IPS DF 6.9 (cell line): ENCODE results near the gene NME7.
A peak's percentile ranks its signal among the peaks of the same experiment; 100 is the strongest.

Source experiments
- DNase-seq: peaks from one replicate; pipeline ENCODE4 v3.0.0-alpha.2; 2013; ENCODE audit warnings: low read depth, low spot score
- H3K27ac ChIP-seq: one replicate; pipeline ENCODE4 v1.5.1; 2013; ENCODE audit warnings: low read length, control low read depth
- H3K27me3 ChIP-seq: 2 replicates; pipeline ENCODE4 v1.6.1; 2013; ENCODE audit warnings: mild to moderate bottlenecking, low read length; ENCODE audit not compliant: control insufficient read depth, insufficient read depth
- H3K36me3 ChIP-seq: 2 replicates; pipeline ENCODE4 v1.6.1; 2013; ENCODE audit warnings: low read length; ENCODE audit not compliant: control insufficient read depth, insufficient read depth
- H3K4me1 ChIP-seq: 2 replicates; pipeline ENCODE4 v1.6.1; 2013; ENCODE audit warnings: low read length; ENCODE audit not compliant: control insufficient read depth, insufficient read depth
- H3K4me3 ChIP-seq: 2 replicates; pipeline ENCODE4 v1.5.1; 2013; ENCODE audit warnings: mild to moderate bottlenecking, low read length
- H3K9me3 ChIP-seq: 2 replicates; pipeline ENCODE4 v1.6.1; 2013; ENCODE audit warnings: low read length, inconsistent platforms; ENCODE audit not compliant: control insufficient read depth, insufficient read depth
- WGBS: extraction: QIAGEN DNeasy Blood & Tissue Kit; methylation state at CpG from one replicate; pipeline ENCODE4 v1.1.7; 2013; ENCODE audit warnings: mixed read lengths, missing lambda C conversion rate; ENCODE audit not compliant: insufficient read length, insufficient coverage; 5-methylcytosine and 5-hydroxymethylcytosine counted together

Gene NME7

DNA sequence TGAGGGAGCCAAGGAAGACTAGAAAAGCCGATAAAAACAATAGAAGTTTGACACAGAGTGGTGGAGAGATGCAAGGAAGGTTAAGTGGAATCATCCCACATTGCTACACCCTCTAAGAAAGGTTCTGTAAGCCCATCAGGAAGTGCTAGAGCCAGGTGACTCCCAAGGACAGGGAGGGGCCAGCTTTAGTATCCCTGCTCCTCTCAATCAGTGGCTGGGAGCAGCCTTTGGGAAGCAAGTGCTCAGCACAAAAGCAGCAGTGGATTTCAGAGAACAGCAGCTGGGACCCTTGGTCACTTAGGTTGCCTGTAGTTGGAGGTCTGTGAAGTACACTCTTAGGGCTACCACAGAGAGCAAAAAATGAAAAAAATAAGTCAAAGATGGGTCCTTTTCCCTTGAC, 42.5 kb downstream of the NME7 start:
- Histone ChIP-seq H3K4me3 (no peak overlapping the region), H3K9me3 (no peaks in the 10 kb centered on the region), H3K27ac (no peak overlapping the region), H3K27me3 (no peaks in the 10 kb centered on the region), H3K36me3 (no peaks in the 10 kb centered on the region), H3K4me1 (no peaks in the 10 kb centered on the region)
- DNase-seq, result peak; percentile 45
- no CpG with 5 or more reads among the region's 1 CpG for WGBS

DNA sequence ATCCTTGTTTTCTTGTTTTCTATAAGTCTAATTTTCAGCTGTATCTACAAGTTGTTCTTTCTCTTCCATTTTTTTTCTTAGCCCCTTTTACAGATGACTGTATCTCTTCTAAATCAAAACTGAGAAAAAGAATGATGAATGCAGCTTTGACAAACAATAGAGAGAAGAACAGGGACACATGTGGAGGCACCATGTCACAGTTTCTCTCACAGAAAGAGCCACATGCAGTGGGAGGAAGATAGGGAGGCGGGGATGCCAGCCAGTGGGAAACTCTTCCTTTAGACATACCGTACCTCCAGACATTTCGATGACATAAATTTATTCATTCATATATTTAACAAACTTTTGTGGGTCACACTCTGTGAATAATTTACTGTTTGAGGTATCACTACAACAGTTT, 45.5 kb downstream of the NME7 start:
- no peaks in the 10 kb centered on the region for H3K27me3 ChIP-seq
- H3K27ac ChIP-seq, result no peak overlapping the region
- no peak for DNase-seq
- H3K36me3 ChIP-seq, result no peaks in the 10 kb centered on the region
- no CpG with 5 or more reads among the region's 3 CpGs for WGBS
- H3K4me1 ChIP-seq, result no peaks in the 10 kb centered on the region; the same call in 1 of the 2 replicates
- no peaks in the 10 kb centered on the region for H3K9me3 ChIP-seq
- no peak overlapping the region for H3K4me3 ChIP-seq

DNA sequence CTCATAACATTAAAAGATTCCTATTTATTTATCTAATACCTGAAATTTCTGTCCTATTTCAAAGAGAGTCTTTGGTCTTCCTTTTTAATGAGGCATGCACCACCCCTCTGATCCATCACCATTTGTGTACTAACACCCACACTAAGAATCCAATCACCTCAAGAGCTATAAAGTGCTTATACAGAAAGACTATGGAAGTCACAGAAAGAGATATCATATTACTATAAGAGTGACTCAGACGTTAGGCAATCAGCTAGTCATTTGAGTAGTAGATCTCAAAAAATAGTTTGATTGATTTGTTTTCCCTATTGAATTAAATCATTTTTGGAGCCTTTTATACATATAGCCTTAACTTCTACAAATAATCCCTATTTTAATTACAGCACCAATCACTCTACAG, 46.1 kb downstream of the NME7 start:
- H3K9me3 ChIP-seq, result no peaks in the 10 kb centered on the region
- no peaks in the 10 kb centered on the region for H3K36me3 ChIP-seq
- H3K4me3 ChIP-seq, result no peak overlapping the region
- no peaks in the 10 kb centered on the region; the same call in 1 of the 2 replicates for H3K4me1 ChIP-seq
- no peaks in the 10 kb centered on the region for H3K27me3 ChIP-seq
- no peak for DNase-seq
- H3K27ac ChIP-seq, result no peak overlapping the region
- WGBS, result no CpG with 5 or more reads among the region's 1 CpG

DNA sequence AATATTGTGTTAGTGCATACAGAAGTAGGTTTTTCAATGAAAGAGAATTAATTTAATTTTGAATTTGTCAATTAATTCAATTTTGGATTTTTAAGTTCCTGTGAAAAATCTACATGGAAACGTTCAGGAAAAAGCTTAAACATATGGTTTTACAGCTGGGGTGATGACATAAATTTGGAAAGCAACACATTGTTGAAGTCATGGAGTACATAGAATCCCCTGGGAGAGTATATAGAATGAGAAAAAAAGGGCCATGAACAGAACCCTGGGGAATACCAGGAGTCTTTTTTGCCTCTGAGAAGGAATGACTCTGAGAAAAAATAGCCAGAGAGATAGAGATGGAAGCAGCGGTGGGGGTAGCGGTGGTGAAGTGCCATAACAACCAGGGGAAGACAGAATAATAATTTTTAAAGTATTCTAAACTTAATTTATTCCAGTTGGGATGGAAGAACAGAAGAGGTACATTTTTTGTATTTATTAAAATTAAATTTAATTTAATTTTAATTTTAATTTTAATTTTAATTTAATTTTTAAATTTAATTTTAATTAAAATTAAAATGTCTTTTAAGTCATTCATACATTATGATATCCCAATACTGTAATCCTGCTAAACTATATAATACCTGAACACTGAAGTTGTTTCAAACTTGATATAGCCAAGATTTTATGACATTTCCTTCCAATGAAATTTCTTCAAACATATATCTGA, 48.9 kb downstream of the NME7 start:
- no CpG with 5 or more reads among the region's 3 CpGs for WGBS

DNA sequence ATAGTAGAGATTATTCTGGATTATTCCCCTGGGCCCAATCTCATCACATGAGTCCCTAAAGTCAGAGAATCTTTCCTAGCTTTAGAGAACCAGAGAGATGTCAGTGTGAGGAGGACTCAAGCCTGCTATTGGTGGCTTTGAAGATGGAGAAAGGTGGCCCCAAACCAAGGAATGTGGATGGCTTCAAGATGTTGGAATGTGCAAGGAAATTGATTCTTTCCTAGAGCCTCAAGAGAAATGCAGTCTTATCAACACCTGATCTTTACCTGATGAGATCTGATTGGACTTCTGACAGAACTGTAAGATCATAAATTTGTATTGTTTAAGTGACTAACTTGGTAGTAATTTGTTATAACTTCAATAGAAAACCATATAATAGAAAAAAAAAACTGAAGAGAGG, 51.0 kb downstream of the NME7 start:
- H3K4me3 ChIP-seq, result no peak overlapping the region
- no peak for DNase-seq
- H3K36me3 ChIP-seq, result no peaks in the 10 kb centered on the region
- H3K9me3 ChIP-seq, result no peaks in the 10 kb centered on the region
- no peak overlapping the region for H3K27ac ChIP-seq
- H3K4me1 ChIP-seq, result no peaks in the 10 kb centered on the region; the same call in 1 of the 2 replicates
- H3K27me3 ChIP-seq, result no peaks in the 10 kb centered on the region

More for the DNA sequence above, 48.9 kb downstream of the NME7 start:
- no peak for DNase-seq
- Histone ChIP-seq H3K27me3 (no peaks in the 10 kb centered on the region), H3K36me3 (no peaks in the 10 kb centered on the region), H3K4me1 (no peaks in the 10 kb centered on the region; the same call in 1 of the 2 replicates), H3K9me3 (no peaks in the 10 kb centered on the region), H3K27ac (no peak overlapping the region), H3K4me3 (no peak overlapping the region)

DNA sequence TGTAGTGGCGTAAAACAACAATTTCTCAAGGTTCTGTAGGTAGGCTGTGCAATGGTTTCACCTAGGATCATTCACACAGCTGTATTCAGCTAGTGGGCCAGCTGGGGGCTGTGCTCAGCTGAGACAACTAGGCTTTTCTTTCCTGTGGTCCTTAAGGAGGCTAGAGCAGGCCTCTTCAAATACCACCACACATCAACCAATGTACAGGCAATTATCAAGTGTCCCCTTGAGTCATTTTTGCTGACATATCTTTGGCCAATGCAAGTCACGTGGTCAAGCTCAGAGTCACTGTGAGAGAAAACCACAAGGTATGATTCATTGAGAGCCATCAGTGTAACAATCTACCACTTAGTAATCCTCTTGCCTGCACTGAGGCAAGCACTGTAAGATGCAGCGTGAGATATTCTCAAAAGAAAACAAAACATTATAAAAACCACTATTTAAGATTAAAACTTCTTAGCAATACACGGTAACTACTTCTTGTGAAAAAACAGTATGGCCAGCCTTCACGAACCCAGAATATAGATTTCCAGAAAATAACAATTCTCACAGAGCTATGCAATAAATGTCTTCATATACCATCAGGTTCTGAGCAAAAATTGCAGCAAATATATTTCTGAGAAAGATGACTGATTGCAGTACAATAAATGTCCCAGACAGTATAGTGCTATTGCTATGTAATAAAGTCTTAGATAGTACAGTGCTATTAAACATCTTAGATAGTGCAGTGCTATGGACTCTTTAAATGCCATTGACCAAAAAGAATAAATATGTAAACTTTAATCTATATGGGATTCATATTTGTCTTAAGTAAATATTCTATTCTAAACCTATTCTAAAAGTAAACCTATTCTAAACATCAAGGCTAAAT, 55.3 kb downstream of the NME7 start:
- no peaks in the 10 kb centered on the region for H3K27me3 ChIP-seq
- no peaks in the 10 kb centered on the region for H3K9me3 ChIP-seq
- peaks cover 1% of the 10 kb centered on the region; the same call in 1 of the 2 replicates for H3K4me1 ChIP-seq
- H3K27ac ChIP-seq, result no peak overlapping the region
- H3K36me3 ChIP-seq, result no peaks in the 10 kb centered on the region
- H3K4me3 ChIP-seq, result no peak overlapping the region
- no CpG with 5 or more reads among the region's 5 CpGs for WGBS
- DNase-seq, result no peak

DNA sequence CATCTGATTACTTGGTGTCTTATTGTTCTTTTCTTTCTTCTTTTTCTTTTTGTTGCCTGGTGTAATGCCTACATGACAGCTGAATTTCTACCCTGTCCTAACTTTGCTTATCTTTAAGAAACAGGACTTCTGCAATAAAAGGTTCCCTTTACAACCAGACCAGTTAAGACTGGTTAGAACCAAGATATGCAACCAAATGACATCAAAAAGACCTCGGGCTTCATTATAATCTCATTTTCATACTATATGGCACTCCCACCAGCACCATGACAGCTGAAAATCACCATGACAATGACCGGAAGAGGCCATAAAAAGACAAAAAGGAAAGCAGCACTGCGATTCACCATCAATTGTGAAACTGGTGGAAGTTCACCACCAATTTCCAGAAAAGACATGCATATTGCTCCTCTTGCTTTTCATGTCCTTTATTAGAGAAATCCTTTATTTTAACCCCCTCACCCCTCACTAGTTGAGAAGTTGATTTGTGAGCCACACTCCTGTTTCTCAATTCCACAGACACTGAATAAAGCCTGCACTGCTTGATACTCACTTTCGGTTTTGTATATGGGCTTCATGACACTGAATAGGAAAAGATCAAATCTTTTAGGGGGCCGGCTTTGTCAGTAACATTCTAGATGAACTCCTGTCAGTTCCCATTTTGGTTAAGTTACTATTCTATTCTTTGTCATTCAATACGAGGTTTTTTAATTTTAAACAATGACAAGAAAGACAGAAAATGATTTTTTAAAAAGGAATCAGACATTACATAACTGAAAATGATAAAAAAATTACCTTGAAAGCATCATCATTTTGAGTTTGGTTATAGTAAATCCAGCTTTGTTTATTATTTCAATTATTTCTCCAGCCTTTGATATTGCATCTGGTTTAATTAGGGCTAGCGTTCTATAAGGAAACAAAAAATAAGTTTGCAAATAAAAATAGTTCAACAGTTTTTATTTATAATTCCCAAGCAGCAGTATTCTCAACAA, 58.1 kb downstream of the NME7 start:
- no peak overlapping the region for H3K27ac ChIP-seq
- no peaks in the 10 kb centered on the region for H3K36me3 ChIP-seq
- H3K4me3 ChIP-seq, result no peak overlapping the region
- DNase-seq, result no peak
- no peaks in the 10 kb centered on the region for H3K9me3 ChIP-seq
- peaks cover 1% of the 10 kb centered on the region; the same call in 1 of the 2 replicates for H3K4me1 ChIP-seq
- WGBS, result no CpG with 5 or more reads among the region's 7 CpGs
- H3K27me3 ChIP-seq, result no peaks in the 10 kb centered on the region

DNA sequence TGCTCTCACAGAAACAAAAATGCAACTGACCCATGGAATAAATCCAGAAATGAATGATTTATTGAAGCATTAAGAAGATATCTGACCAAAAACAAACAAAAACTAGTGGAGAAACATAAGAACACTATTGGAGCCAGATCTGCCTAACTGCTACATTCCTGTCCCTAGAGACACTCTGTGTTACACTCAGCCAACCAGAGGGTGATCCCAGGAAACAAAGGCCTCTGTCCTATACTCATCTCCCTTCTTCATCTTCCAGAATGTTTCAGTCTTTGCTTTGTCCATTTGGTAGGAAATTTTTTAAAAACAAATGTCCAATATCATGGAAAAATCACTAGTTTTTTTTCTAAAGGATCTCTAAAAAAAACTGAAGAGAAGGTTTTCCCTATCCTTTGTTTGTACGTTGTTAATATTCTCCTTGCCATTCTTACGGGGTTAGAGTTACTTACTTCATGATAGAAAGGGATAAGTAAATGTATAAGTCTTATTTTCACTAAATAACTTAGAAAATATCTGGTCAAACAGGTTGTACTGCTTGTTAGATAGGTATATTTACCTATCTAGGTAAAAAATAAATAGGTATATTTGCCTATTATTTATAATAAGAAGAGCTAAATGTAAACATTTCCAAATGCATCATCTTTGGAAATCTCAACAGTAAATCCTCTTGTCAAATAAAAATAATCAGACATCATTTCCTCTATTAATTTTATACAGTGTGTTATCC, 59.1 kb downstream of the NME7 start:
- Histone ChIP-seq H3K4me1 (peaks cover 1% of the 10 kb centered on the region; the same call in 1 of the 2 replicates), H3K36me3 (no peaks in the 10 kb centered on the region), H3K4me3 (no peak overlapping the region), H3K9me3 (no peaks in the 10 kb centered on the region), H3K27ac (no peak overlapping the region), H3K27me3 (no peaks in the 10 kb centered on the region)
- no peak for DNase-seq
- no CpG with 5 or more reads among the region's 2 CpGs for WGBS

DNA sequence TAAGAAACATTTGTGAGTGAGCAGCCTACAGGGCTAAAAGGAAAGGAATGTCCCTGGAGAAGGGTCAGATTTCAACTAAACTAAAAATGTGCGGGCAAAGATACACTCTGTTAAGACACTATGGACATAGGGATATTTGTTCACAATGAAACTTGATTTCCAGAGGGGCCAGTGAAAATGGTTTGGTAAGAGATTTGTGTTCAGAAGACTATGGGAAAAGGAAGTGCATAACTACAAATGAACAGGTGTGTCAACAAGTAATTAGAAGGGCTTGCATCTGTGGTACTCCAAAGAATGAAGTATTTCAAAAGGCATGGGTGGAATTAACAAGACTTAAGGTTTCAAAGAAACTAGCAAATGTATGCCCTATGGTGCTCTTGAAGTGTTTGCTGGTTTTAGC, 60.4 kb downstream of the NME7 start:
- DNase-seq, result no peak
- no CpG with 5 or more reads among the region's 1 CpG for WGBS
- H3K27ac ChIP-seq, result no peak overlapping the region

More for the DNA sequence above, 60.4 kb downstream of the NME7 start:
- H3K36me3 ChIP-seq, result no peaks in the 10 kb centered on the region
- H3K9me3 ChIP-seq, result no peaks in the 10 kb centered on the region
- H3K4me3 ChIP-seq, result no peak overlapping the region
- no peaks in the 10 kb centered on the region for H3K27me3 ChIP-seq
- peaks cover 1% of the 10 kb centered on the region; the same call in 1 of the 2 replicates for H3K4me1 ChIP-seq
